GM19043 (cell line): ENCODE data around the gene ATXN2.

Experiments used
- ATAC-seq: cut with Tn5 transposase; IDR thresholded peaks from one replicate; pipeline ENCODE4 v1.9.1; 2021; ENCODE audit warnings: low read depth; ENCODE audit not compliant: unreplicated experiment

Gene ATXN2

DNA sequence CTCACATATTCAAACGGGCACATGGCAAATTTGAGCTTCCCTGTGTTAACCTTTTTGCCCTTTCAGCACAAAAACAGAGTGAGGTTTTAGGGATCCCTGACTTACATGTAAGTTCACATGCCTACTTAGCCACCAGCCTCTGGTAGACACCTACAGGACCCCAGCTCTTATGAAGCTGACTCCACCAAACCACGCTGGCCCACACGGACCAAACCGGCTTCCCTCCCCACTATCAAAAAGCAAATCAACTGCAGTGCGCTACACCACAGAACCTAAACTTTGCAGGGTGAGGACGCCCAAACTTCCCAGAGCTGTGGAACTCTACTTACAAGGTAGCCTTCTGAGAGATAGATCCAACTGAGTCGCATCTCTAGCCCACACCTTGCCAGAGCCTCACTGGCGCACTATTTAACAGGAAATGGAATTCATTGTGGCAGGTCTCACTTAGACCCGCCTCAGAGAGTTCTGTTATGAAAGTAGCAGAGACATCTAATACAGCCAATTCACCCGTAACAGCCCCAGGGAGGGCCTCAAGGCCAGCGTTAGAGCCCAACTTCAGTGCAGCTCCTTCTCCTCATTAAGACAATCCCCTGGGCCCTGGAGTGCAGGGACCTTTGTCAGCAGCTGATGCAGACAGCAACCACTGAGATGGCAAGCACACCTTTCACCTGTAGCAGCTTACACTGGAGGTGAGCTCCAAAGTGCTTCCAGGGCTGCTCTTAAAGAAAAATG is 144.2 kb downstream of the ATXN2 start:
- ATAC-seq = no peak

DNA sequence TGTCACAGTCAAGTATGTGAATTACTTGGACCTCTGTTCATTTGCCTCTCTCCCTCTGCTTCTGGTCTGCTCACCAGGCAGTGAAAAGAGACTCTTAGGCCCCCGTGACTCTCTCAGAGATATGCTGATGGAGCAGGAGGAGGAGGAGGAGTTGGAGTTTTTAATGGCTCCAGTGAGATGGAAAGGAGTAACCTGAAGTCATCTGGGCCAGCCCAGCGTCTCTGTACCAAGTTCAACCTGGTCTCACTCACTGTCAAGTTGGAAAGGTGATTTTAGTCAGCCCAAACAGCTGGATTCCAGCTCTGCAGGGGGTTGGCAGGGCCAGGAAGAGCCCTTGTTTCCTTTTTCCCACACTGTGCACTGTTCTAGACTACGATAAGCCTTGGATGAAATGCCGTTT is 144.8 kb downstream of the ATXN2 start:
- ATAC-seq = no peak

- no peak for ATAC-seq
Observed at GRCh38 chr12:111453071-111453989, 145.8 kb downstream of the ATXN2 start.

- no peak for ATAC-seq
Observed at GRCh38 chr12:111451649-111452129, 147.4 kb downstream of the ATXN2 start.

DNA sequence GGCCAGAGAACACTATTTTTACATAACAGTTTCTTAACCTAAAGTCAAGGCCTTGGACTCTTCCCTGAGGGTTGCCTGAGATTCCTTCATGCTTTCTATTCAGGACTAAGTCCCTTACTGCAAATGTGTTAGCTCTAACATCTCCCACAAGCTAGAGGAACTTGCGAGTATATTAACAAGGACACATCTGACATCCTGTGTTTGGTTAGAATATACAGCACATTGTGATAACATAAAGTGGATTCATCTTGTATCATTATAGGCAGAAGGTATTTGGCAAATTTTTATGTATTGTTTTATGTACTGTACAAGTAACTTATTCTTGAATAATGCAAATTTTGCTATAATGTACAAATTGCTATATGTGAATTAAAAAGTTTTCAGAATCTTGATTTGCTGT is 147.9 kb downstream of the ATXN2 start:
- no peak for ATAC-seq

- ATAC-seq = no peak
Observed at GRCh38 chr12:111450676-111451075, 148.4 kb downstream of the ATXN2 start.

- ATAC-seq = no peak
Observed at GRCh38 chr12:111448846-111449790, 150.0 kb downstream of the ATXN2 start.

GRCh38 chr12:111448266-111448830 is 150.8 kb downstream of the ATXN2 start:
- no peak for ATAC-seq

DNA sequence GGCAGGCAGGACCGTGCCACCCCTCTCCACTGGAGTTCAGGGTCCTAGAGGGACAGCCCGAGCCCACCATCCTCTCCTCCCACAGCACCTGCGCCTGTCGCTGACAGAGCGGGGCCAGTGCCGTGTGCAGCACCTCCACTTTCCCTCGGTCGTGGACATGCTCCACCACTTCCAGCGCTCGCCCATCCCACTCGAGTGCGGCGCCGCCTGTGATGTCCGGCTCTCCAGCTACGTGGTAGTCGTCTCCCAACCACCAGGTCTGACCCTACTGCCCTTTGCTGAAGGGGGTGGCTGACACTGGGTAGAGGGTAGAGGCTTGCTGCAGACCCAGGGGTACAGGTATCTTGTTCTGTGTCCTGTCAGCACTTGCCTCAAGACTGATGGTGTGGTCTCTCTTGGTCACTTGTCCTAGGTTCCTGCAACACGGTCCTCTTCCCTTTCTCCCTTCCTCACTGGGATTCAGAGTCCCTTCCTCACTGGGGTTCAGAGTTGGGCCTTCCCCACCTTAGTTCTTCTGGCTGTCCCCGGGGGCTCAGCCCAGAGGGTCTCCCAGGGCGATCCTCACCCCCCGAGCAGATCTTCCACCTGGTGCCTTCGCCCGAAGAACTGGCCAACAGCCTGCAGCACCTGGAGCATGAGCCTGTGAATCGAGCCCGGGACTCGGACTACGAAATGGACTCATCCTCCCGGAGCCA is 151.4 kb downstream of the ATXN2 start:
- no peak for ATAC-seq

DNA sequence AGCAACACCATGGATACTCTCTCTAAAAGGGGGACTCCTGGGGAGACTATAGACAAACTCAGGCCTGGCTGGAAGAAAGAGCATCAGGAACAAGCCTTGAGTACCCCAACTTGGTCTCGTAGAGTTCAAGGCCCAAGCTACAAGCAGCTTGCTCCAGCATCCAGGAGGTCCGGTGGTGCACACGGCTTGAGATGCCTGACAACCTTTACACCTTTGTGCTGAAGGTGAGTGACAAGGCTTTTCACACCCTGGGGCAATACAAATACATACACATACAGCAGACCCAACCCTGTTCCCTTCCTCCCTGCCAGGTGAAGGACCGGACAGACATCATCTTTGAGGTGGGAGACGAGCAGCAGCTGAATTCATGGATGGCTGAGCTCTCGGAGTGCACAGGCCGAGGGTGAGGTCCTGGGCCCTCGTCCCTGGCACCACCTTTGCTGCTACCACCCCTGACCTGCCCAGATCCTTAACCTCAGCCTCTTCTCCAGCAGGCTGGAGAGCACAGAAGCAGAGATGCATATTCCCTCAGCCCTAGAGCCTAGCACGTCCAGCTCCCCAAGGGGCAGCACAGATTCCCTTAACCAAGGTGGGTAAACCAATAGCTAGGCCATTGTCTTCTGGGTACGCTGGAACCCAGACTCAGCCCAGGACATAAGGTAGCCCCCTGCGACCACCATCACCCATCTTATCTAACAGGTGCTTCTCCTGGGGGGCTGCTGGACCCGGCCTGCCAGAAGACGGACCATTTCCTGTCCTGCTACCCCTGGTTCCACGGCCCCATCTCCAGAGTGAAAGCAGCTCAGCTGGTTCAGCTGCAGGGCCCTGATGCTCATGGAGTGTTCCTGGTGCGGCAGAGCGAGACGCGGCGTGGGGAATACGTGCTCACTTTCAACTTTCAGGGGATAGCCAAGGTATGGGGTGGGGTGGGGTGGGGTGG is 152.2 kb downstream of the ATXN2 start:
- no peak for ATAC-seq

GRCh38 chr12:111445726-111446581 is 153.2 kb downstream of the ATXN2 start:
- no peak for ATAC-seq

DNA sequence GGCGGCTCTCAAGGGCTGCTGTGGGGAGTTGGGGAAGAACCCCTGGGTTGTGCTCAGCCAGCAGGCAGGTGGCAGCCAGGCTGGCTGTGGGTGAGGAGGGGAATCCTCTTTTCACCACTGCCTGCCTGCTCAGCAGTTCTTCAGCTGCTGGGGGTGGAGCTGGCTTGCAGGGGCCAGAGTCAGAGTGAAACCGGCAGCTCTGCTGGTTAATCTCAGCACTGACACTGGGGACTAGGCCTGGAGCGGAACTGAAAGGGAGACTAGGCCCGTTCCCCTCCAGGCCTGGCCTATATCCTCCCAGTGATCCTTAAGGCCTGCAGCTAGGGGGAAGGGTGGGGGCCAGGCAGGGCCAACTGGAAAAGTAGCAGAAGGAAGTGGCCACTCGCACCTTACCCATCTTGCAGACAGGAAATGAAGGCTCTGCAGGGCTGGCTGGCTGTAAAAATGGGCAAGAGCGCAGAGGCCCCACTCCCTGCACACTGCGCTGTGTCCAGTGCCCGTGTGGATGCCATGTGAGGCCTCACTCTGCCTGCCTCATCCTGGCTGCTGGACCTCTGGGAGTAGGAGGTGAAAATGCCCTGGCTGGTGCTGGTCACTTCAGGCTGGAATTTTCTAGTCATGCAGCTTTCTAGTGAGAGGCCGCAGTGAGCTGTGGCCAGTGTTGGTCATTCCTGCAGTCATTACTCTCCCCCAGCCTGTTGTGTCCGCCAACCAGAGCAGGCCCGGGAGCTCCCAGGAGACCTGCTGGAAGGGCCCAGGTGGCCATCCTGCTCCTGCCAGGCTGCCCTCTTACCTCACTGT is 154.0 kb downstream of the ATXN2 start:
- peak; percentile 82 for ATAC-seq

GRCh38 chr12:111444314-111444924 is 154.7 kb downstream of the ATXN2 start:
- ATAC-seq = peak; percentile 54

- no peak for ATAC-seq
Observed at GRCh38 chr12:111443586-111443985, 155.5 kb downstream of the ATXN2 start.

GRCh38 chr12:111443086-111443485 is 156.0 kb downstream of the ATXN2 start:
- ATAC-seq = no peak

DNA sequence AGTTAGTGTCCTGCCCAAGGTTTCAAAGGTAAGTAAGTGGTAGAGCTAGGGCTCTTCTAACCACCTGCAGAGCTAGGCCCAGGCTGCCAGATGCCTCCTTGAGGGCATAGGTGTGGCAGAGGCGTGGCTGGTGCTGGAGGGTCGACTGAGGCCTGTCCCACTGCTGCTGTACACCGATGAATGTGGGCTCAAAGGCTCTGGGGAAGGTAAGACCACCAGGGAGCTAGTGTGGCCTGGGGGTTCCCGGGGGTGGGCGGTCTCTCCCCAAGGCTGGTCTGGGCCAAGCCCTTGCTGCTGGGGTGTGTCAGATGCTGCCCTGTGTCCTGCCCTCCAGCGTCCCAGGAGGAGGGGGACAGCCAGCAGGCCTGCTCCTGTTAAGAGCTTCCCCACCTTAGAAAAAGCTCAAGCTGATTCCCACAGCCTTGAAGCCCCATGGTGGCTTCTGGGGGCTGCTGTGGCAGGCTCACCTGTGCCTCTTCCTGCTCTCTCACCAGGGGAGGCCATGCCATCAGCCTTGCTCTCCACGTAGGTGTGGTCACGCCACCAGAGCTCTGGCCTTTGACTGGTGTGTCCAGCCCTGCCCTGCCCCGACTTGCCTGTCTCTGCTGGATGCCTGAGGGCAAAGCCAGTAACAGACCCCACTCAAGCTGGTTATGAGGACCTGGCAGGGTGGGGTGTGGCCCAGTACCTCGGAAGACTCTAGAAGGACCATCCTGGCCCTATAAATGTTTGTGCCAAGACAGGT is 156.6 kb downstream of the ATXN2 start:
- no peak for ATAC-seq
